Caki2 (cell line): ENCODE data around the gene VIPR2. TPM values are rescaled to one million over a fixed set of nuclear protein-coding genes. Genes with fewer than 3 reads are reported as not detected.
"Not testable (repeated sequence)": the region's sequence is repeated elsewhere in the genome, so short reads cannot be mapped to it uniquely, and the experiment has no call there.

ENCODE experiments used
- DNase-seq: peaks from one replicate; pipeline ENCODE4 v3.0.0-alpha.2; 2015; ENCODE audit warnings: low read depth
- in situ Hi-C: cut with HindIII; loops from 2 replicates; pipeline ENCODE4 v1.10.0; 2016; ENCODE audit warnings: low sequenced_read_pairs, low pct_unique_long_range_greater_than_20kb, mixed read lengths
- total RNA-seq: library from RNA; depleted of rRNA; stranded (reverse); fragments of >200 nt; shearing (Covaris generic); gene quantifications from 2 replicates; pipeline ENCODE4 v1.2.3, GENCODE V29; 2014; ENCODE audit warnings: low replicate concordance

Gene VIPR2
- total RNA-seq, 1 experiment from 2014 or later, result not detected

GRCh38 chr7:159088016-159088865, 56.4 kb downstream of the VIPR2 start:
- in situ Hi-C loops, result no loop called here
- no peak for DNase-seq

- in situ Hi-C loops, result no loop called here
Measured at GRCh38 chr7:159086301-159086925, 58.3 kb downstream of the VIPR2 start.

GRCh38 chr7:159084069-159084801, 60.4 kb downstream of the VIPR2 start:
- no peak for DNase-seq
- in situ Hi-C loops, result no loop called here

More at GRCh38 chr7:159086301-159086925, 58.3 kb downstream of the VIPR2 start:
- DNase-seq, result no peak

GRCh38 chr7:159083698-159084068, 61.0 kb downstream of the VIPR2 start:
- DNase-seq, result no peak
- in situ Hi-C loops, result no loop called here

GRCh38 chr7:159083001-159083697, 61.5 kb downstream of the VIPR2 start:
- in situ Hi-C loops, result no loop called here
- no peak for DNase-seq

GRCh38 chr7:159082075-159082474, 62.6 kb downstream of the VIPR2 start:
- DNase-seq, in situ Hi-C loops: not testable (repeated sequence)

- DNase-seq, result no peak
- in situ Hi-C loops, result no loop called here
Measured at GRCh38 chr7:159078911-159079270, 65.8 kb downstream of the VIPR2 start.

GRCh38 chr7:159078193-159078910, 66.3 kb downstream of the VIPR2 start:
- DNase-seq, result no peak
- in situ Hi-C loops, result no loop called here

- in situ Hi-C loops, result no loop called here
- DNase-seq, result no peak
Measured at GRCh38 chr7:159076333-159076732, 68.3 kb downstream of the VIPR2 start.

- in situ Hi-C loops, result no loop called here
- DNase-seq, result no peak
Measured at GRCh38 chr7:159075563-159076238, 69.0 kb downstream of the VIPR2 start.

GRCh38 chr7:159071260-159071659, 73.4 kb downstream of the VIPR2 start:
- in situ Hi-C loops, result no loop called here
- no peak for DNase-seq

GRCh38 chr7:159070431-159071148, 74.1 kb downstream of the VIPR2 start:
- in situ Hi-C loops, result no loop called here
- no peak for DNase-seq

GRCh38 chr7:159068893-159069448, 75.7 kb downstream of the VIPR2 start:
- in situ Hi-C loops, result no loop called here
- DNase-seq, result no peak

- no peak for DNase-seq
- in situ Hi-C loops, result no loop called here
Measured at GRCh38 chr7:159068488-159068811, 76.2 kb downstream of the VIPR2 start.

GRCh38 chr7:159067576-159068487, 76.8 kb downstream of the VIPR2 start:
- in situ Hi-C loops, result no loop called here
- no peak for DNase-seq
